Endothelial cell (in vitro differentiated cells): Measurements from ENCODE around the gene MOK. TPM values are rescaled to one million over a fixed set of nuclear protein-coding genes. Genes with fewer than 3 reads are reported as not detected.

ENCODE experiments used
- DNase-seq: peaks from one replicate; pipeline ENCODE4 v3.0.0; 2021; ENCODE audit warnings: low spot score
- H3K27ac Mint-ChIP-seq: one replicate; pipeline ENCODE4 v1.8.0; 2021; ENCODE audit warnings: mixed read lengths, inconsistent platforms; ENCODE audit not compliant: unreplicated experiment
- H3K27me3 Mint-ChIP-seq: one replicate; pipeline ENCODE4 v1.8.0; 2021; ENCODE audit warnings: mild to moderate bottlenecking, moderate library complexity, mixed read lengths, inconsistent platforms; ENCODE audit not compliant: unreplicated experiment
- H3K36me3 Mint-ChIP-seq: one replicate; pipeline ENCODE4 v1.8.0; 2021; ENCODE audit warnings: mild to moderate bottlenecking, low read depth, mixed read lengths, inconsistent platforms; ENCODE audit not compliant: unreplicated experiment
- H3K4me1 Mint-ChIP-seq: one replicate; pipeline ENCODE4 v1.8.0; 2021; ENCODE audit warnings: mild to moderate bottlenecking, mixed read lengths, inconsistent platforms; ENCODE audit not compliant: unreplicated experiment
- H3K4me3 Mint-ChIP-seq: one replicate; pipeline ENCODE4 v1.8.0; 2021; ENCODE audit warnings: mild to moderate bottlenecking, mixed read lengths, inconsistent platforms; ENCODE audit not compliant: unreplicated experiment
- H3K9me3 Mint-ChIP-seq: one replicate; pipeline ENCODE4 v1.8.0; 2021; ENCODE audit warnings: mixed read lengths, inconsistent platforms; ENCODE audit not compliant: unreplicated experiment
- total RNA-seq: library from RNA; stranded (reverse); fragmentation: NEBNext Ultra II Directional; extraction: Animal tissue kit (Norgen Biotek cat#: 25700); gene quantifications from one replicate; pipeline ENCODE4 v1.2.1, GENCODE V29; 2021; ENCODE audit not compliant: unreplicated experiment
- TF ChIP-seq, protein P1 (sequence below): fragments of 200-600 bp; sonication (generic); IDR thresholded peaks from one replicate; pipeline ENCODE4 v1.5.0; 2021; ENCODE audit warnings: antibody characterized with exemption; ENCODE audit not compliant: unreplicated experiment

The MOK gene
- total RNA-seq, 1 donor from 2014 or later = 5.8 TPM

DNA sequence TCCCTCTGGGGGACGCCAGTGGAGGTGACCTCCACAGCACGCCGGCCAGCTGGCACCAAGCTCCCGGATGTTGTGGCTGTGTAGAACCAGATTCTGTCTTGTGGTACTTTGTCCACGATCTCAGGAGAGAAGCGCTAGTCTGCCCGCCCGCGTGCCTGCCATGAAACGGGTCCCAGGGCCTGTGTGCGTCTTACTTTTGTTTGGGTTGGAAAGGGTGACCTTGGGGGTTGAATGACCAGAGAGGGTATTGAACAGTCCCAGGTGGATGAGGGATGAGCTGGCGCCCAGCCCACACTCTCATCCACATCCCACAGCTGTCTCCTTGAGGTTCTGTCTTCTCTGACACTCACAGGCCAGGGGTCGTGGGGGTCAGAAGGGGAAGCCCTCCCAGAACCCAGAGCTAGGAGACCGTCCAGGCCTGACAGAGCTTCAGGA lies 87.0 kb downstream of the MOK start:
- Mint-ChIP-seq H3K9me3 (no peaks in the 10 kb centered on the region), H3K4me1 (peaks cover 6% of the 10 kb centered on the region)

DNA sequence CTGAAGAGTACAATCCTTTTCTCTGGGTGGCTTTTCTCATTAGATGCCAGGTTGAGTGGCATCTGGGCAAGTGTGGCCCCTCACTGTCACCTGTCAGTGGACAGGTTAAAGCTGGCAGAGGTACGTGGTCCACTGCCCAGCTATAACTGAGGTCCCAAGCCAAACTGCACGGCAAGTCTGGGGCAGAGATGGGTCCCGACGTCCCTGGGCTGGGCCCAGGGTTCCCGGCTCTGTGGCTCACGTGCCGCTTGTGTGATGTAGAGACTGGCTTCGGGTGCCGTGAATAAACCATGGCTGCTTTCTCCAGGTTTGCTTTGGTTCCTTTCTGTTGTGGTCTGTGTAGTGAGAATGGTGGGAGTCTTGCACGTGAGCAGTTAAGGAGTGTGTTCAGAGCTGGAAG lies 87.6 kb downstream of the MOK start:
- peaks cover 6% of the 10 kb centered on the region for H3K4me1 Mint-ChIP-seq
- no peaks in the 10 kb centered on the region for H3K27me3 Mint-ChIP-seq
- TF ChIP-seq, protein P1, sequence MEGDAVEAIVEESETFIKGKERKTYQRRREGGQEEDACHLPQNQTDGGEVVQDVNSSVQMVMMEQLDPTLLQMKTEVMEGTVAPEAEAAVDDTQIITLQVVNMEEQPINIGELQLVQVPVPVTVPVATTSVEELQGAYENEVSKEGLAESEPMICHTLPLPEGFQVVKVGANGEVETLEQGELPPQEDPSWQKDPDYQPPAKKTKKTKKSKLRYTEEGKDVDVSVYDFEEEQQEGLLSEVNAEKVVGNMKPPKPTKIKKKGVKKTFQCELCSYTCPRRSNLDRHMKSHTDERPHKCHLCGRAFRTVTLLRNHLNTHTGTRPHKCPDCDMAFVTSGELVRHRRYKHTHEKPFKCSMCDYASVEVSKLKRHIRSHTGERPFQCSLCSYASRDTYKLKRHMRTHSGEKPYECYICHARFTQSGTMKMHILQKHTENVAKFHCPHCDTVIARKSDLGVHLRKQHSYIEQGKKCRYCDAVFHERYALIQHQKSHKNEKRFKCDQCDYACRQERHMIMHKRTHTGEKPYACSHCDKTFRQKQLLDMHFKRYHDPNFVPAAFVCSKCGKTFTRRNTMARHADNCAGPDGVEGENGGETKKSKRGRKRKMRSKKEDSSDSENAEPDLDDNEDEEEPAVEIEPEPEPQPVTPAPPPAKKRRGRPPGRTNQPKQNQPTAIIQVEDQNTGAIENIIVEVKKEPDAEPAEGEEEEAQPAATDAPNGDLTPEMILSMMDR = no peak
- DNase-seq = no peak
- H3K4me3 Mint-ChIP-seq = no peak overlapping the region
- H3K36me3 Mint-ChIP-seq = no peaks in the 10 kb centered on the region
- H3K9me3 Mint-ChIP-seq = no peaks in the 10 kb centered on the region
- H3K27ac Mint-ChIP-seq = peak overlapping the region; percentile 49

More for the DNA sequence above, 87.0 kb downstream of the MOK start:
- no peak overlapping the region for H3K27ac Mint-ChIP-seq
- H3K36me3 Mint-ChIP-seq = no peaks in the 10 kb centered on the region
- TF ChIP-seq, protein P1 = no peak
- H3K4me3 Mint-ChIP-seq = no peak overlapping the region
- no peaks in the 10 kb centered on the region for H3K27me3 Mint-ChIP-seq
- no peak for DNase-seq

DNA sequence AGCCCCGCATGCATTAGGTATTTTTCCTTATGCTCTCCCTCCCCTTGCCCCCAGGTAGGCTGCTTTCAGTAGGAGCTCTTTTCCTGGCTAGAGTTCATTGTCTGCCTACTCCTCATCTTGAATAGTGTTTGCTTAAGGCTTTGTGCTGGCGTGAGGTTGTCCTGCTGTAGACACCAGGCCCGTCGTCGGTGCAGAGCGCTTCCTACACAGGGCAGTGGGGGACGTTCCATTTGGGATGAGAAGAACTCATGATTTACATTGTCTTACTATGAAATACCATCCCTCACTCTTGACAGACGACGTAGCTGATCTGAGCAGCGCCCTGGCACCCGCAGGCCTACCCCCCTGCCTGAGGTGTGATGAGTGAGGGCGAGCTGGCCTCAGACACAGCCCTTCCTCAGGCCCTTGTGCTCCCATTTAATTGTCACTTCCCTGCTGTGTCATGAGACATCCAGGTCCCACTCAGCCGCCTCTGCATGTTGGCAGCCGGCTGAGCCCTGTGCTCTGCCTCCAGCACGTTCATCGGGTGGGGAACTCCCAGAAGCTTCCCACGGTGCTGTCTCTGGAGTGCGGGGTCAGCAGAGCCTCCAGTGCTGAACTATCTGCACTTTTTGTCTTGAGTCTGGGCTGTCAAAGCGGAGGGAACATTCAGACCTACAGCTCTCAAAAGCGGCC lies 89.3 kb downstream of the MOK start:
- H3K4me1 Mint-ChIP-seq = no peaks in the 10 kb centered on the region
- H3K4me3 Mint-ChIP-seq = no peak overlapping the region
- no peaks in the 10 kb centered on the region for H3K36me3 Mint-ChIP-seq
- H3K27me3 Mint-ChIP-seq = peaks cover 2% of the 10 kb centered on the region
- TF ChIP-seq, protein P1 = no peak
- H3K27ac Mint-ChIP-seq = no peak overlapping the region
- no peak for DNase-seq
- no peaks in the 10 kb centered on the region for H3K9me3 Mint-ChIP-seq

DNA sequence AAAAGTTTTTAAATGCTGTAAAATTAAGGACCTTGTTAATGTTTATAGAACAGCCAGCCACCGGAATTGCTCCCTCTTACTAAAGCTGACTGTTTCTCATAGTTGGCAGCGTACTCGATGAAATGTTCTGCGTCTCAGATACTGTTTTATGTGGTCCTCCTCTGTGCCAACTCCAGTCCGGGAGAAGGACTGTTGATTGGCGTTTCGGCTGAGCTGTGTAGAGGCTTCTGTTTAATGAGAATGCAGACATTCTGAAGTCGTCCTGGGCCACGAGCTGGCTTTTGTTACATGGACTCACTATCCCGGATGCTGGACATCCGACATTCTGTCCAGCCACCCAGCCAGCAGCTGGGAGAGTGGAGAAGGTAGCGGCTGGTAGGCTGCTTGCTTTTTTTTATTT lies 89.9 kb downstream of the MOK start:
- H3K27ac Mint-ChIP-seq = no peak overlapping the region
- no peaks in the 10 kb centered on the region for H3K9me3 Mint-ChIP-seq
- no peak overlapping the region for H3K4me3 Mint-ChIP-seq
- no peaks in the 10 kb centered on the region for H3K4me1 Mint-ChIP-seq
- TF ChIP-seq, protein P1 = no peak
- H3K27me3 Mint-ChIP-seq = peaks cover 2% of the 10 kb centered on the region
- peaks cover 2% of the 10 kb centered on the region for H3K36me3 Mint-ChIP-seq
- no peak for DNase-seq

DNA sequence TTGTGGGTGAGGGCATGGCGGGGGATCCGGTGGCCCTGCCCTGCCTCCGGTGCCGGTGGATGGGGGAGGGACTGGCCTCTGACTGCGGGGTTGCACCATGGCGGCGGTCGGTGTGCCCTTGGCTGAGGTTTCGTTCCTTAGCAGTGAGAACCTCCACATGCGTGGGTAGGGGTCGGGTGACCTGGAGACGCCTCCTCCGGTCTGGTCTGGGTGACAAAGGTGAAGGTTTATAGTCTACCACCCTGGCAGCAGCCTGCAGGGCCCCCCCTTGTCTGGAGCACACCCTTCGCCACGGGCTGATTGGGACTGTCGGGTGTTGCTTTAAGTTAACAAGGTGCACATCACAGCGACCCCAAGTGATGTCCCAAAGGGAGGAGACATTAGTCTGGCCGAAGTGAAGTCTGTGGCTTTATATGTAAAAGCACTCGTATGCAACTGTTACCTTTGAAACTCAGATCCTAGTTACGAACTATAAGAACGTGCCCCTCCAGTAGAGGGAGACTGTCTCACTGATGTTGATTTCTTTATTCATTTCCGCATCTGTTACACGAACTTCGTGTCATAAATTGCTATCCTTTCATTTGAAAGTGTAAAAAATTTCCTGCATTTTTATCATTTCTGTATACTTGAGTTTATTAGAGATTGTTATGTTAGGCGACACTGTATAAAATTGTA lies 90.8 kb downstream of the MOK start:
- TF ChIP-seq, protein P1 = no peak
- Mint-ChIP-seq H3K4me1 (peaks cover 3% of the 10 kb centered on the region), H3K4me3 (no peak overlapping the region), H3K27ac (no peak overlapping the region), H3K27me3 (peaks cover 6% of the 10 kb centered on the region), H3K36me3 (peaks cover 10% of the 10 kb centered on the region), H3K9me3 (no peaks in the 10 kb centered on the region)
- no peak for DNase-seq
